Measurements from ENCODE around the gene ANKS1A. TPM values are rescaled to one million over a fixed set of nuclear protein-coding genes. Genes with fewer than 3 reads are reported as not detected.
A peak's percentile ranks its signal among the peaks of the same experiment; 100 is the strongest.

The ANKS1A gene
- polyA plus RNA-seq, 3 donors: 1.7 to 8.0 (median 3.1) TPM

- no peak overlapping the region for H3K4me2 ChIP-seq (replicated peaks; ENCODE audit: extremely low read depth, low read length, poor library complexity, severe bottlenecking)
These were observed 180.2 kb downstream of the ANKS1A start for GRCh38 chr6:35069262-35069661.

GRCh38 chr6:35070111-35070510 is 181.1 kb downstream of the ANKS1A start:
- Histone ChIP-seq H3K36me3 (replicated peaks in 1 of 2; ENCODE audit: control insufficient read depth in 1 of 2, insufficient read depth in 2 of 2, low read length in 2 of 2) (peaks cover 46 to 86% of the 10 kb centered on the region in 2 donors), H3K4me3 (replicated peaks in 1 of 3; ENCODE audit: low read depth in 2 of 3, low read length in 3 of 3) (no peak overlapping the region), H2AFZ (ENCODE audit: insufficient read depth, low read depth, low read length, poor library complexity, severe bottlenecking) (no peak overlapping the region), H3K9ac (ENCODE audit: insufficient read depth, low read length, poor library complexity, severe bottlenecking) (no peak overlapping the region), H4K20me1 (ENCODE audit: insufficient read depth, low read length) (no peaks in the 10 kb centered on the region), H3K27ac (ENCODE audit: low read depth in 1 of 2, low read length in 2 of 2) (no peak overlapping the region), H3K4me2 (replicated peaks; ENCODE audit: extremely low read depth, low read length, poor library complexity, severe bottlenecking) (no peak overlapping the region), H3K4me1 (ENCODE audit: control insufficient read depth in 1 of 2, insufficient read depth in 2 of 2, low read length in 2 of 2) (no peaks in the 10 kb centered on the region), H3K27me3 (ENCODE audit: control insufficient read depth in 2 of 2, insufficient read depth in 2 of 2, low read length in 2 of 2) (no peaks in the 10 kb centered on the region), H3K79me2 (ENCODE audit: insufficient read depth, low read length) (no peaks in the 10 kb centered on the region), H3K9me3 (replicated peaks in 1 of 2; ENCODE audit: control insufficient read depth in 1 of 2, insufficient read depth in 1 of 2, low read length in 2 of 2) (no peaks in the 10 kb centered on the region)
- peak overlapping the region in 1 of 7 donors; percentile 40 for H3K27ac Mint-ChIP-seq
- H3K27me3 Mint-ChIP-seq (ENCODE audit: low read depth in 3 of 3): peaks cover 0 to 2% (median 0%) of the 10 kb centered on the region in 3 donors
- H3K36me3 Mint-ChIP-seq: peaks cover 70 to 85% of the 10 kb centered on the region in 2 donors
- no peak for DNase-seq
- intact Hi-C loops (cut with micrococcal nuclease): no loop called here
- H3K4me3 Mint-ChIP-seq: no peak overlapping the region
- TF ChIP-seq CTCF (IDR thresholded peaks at IDR 0.05): no peak
- no peaks in the 10 kb centered on the region for H3K9me3 Mint-ChIP-seq
- WGBS (ENCODE audit: insufficient coverage): 100% methylated on average over 1 of the region's 2 CpGs
- H3K4me1 Mint-ChIP-seq: no peaks in the 10 kb centered on the region

More at GRCh38 chr6:35069262-35069661, 180.2 kb downstream of the ANKS1A start:
- no CpG with 5 or more reads among the region's 2 CpGs for WGBS (ENCODE audit: insufficient coverage)
- Histone ChIP-seq H3K9ac (ENCODE audit: insufficient read depth, low read length, poor library complexity, severe bottlenecking) (peak overlapping the region; percentile 6), H3K27me3 (ENCODE audit: control insufficient read depth in 2 of 2, insufficient read depth in 2 of 2, low read length in 2 of 2) (no peaks in the 10 kb centered on the region), H3K4me3 (replicated peaks in 1 of 3; ENCODE audit: low read depth in 2 of 3, low read length in 3 of 3) (no peak overlapping the region), H3K4me1 (ENCODE audit: control insufficient read depth in 1 of 2, insufficient read depth in 2 of 2, low read length in 2 of 2) (no peaks in the 10 kb centered on the region), H3K27ac (ENCODE audit: low read depth in 1 of 2, low read length in 2 of 2) (no peak overlapping the region), H3K36me3 (replicated peaks in 1 of 2; ENCODE audit: control insufficient read depth in 1 of 2, insufficient read depth in 2 of 2, low read length in 2 of 2) (peaks cover 52 to 86% of the 10 kb centered on the region in 2 donors), H3K9me3 (replicated peaks in 1 of 2; ENCODE audit: control insufficient read depth in 1 of 2, insufficient read depth in 1 of 2, low read length in 2 of 2) (no peaks in the 10 kb centered on the region), H4K20me1 (ENCODE audit: insufficient read depth, low read length) (no peaks in the 10 kb centered on the region), H2AFZ (ENCODE audit: insufficient read depth, low read depth, low read length, poor library complexity, severe bottlenecking) (no peak overlapping the region), H3K79me2 (ENCODE audit: insufficient read depth, low read length) (no peaks in the 10 kb centered on the region)
- no peak for TF ChIP-seq CTCF (IDR thresholded peaks at IDR 0.05)
- peaks cover 67 to 83% of the 10 kb centered on the region in 2 donors for H3K36me3 Mint-ChIP-seq
- H3K4me1 Mint-ChIP-seq: no peaks in the 10 kb centered on the region
- H3K27me3 Mint-ChIP-seq (ENCODE audit: low read depth in 3 of 3): peaks cover 0 to 2% (median 0%) of the 10 kb centered on the region in 3 donors
- no peaks in the 10 kb centered on the region for H3K9me3 Mint-ChIP-seq
- peak overlapping the region in 2 of 7 donors; percentile 37 to 38 for H3K27ac Mint-ChIP-seq
- intact Hi-C loops (cut with micrococcal nuclease): loop anchor here in 1 of 2 donors (5.0 kb wide), 1 partner anchor 52 kb away; no protein-coding TSS in a partner anchor
- H3K4me3 Mint-ChIP-seq: no peak overlapping the region
- DNase-seq: no peak

Data from CD14-positive monocyte (primary cell).